Endothelial cell of umbilical vein (primary cell): ENCODE data around the gene SPOP. TPM values are rescaled to one million over a fixed set of nuclear protein-coding genes. Genes with fewer than 3 reads are reported as not detected.

Experiments
- BruUV-seq: library from RNA; stranded (reverse); fragments of 400-500 nt; replicated peaks from 2 replicates; lab custom pipeline; 2021; lab: Mats Ljungman, UMichigan
- CTCF ChIA-PET: fragments of 300-600, 350-600 bp; sonication (Branson Sonifier 250); formaldehyde crosslinking; loops from one replicate; lab custom pipeline; 2021; ENCODE audit warnings: antibody characterized with exemption, inconsistent platforms; lab: Charles Lee
- POLR2A ChIA-PET: fragments of 300-600, 350-600 bp; sonication (Branson Sonifier 250); formaldehyde crosslinking; loops from one replicate; lab custom pipeline; 2021; ENCODE audit warnings: antibody characterized with exemption, inconsistent platforms; lab: Charles Lee
- DNase-seq: peaks from one replicate; pipeline ENCODE4 v3.0.0-alpha.2; 2011; ENCODE audit warnings: low read depth, low spot score
- FAIRE-seq: peaks from 2 replicates; lab custom pipeline; 2011; peaks lifted over from hg19 to GRCh38; lab: Jason Lieb, UNC
- H2AFZ ChIP-seq: 2 replicates; pipeline ENCODE4 v1.6.0; 2012; ENCODE audit warnings: low read depth, low read length, control low read depth, inconsistent platforms
- H3K27ac ChIP-seq: 2 replicates; pipeline ENCODE4 v1.5.1; 2011; ENCODE audit warnings: low read depth, mild to moderate bottlenecking, control low read depth, low read length, moderate library complexity; ENCODE audit not compliant: insufficient read depth
- H3K27me3 ChIP-seq, 2 experiments: 2 replicates each; pipeline versions ENCODE4 v1.6.0 to v1.6.1; 2011; ENCODE audit warnings: low read length in 2 of 2, mixed read lengths in 1 of 2; ENCODE audit not compliant: control insufficient read depth in 2 of 2, insufficient read depth in 2 of 2
- H3K36me3 ChIP-seq, 2 experiments: 2 replicates in 1 of 2; 3 replicates in 1 of 2; pipeline ENCODE4 v1.5.1; 2011; ENCODE audit warnings: low read length in 2 of 2, mild to moderate bottlenecking in 1 of 2, moderate library complexity in 1 of 2; ENCODE audit not compliant: control insufficient read depth in 2 of 2, insufficient read depth in 2 of 2; ENCODE audit errors: extremely low read depth in 1 of 2
- H3K4me1 ChIP-seq: 3 replicates; pipeline ENCODE4 v1.5.1; 2011; ENCODE audit warnings: mild to moderate bottlenecking, low read length; ENCODE audit not compliant: control insufficient read depth, insufficient read depth; ENCODE audit errors: extremely low read depth
- H3K4me2 ChIP-seq: 2 replicates; pipeline ENCODE4 v1.6.1; 2011; ENCODE audit warnings: low read length, control low read depth, mixed read lengths; ENCODE audit not compliant: insufficient read depth
- H3K4me3 ChIP-seq, 3 experiments: fragments of 200-600 bp in 1 of 3; sonication (generic), shearing (Covaris generic) in 1 of 3; replicated peaks in 1 of 3; 2 replicates each; pipeline ENCODE4 v1.5.1; 2011 to 2016; ENCODE audit warnings: control low read depth in 3 of 3, low read length in 3 of 3, mild to moderate bottlenecking in 2 of 3, inconsistent platforms in 1 of 3, low read depth in 1 of 3, moderate library complexity in 1 of 3; ENCODE audit not compliant: insufficient read depth in 1 of 3
- H3K79me2 ChIP-seq: 2 replicates; pipeline ENCODE4 v1.6.0; 2012; ENCODE audit warnings: low read length, inconsistent platforms; ENCODE audit not compliant: control insufficient read depth, insufficient read depth
- H3K9ac ChIP-seq: replicated peaks from 2 replicates; pipeline ENCODE3; 2011; ENCODE audit warnings: low read length, control low read depth; ENCODE audit not compliant: insufficient read depth; ENCODE audit errors: extremely low read depth
- H3K9me1 ChIP-seq: replicated peaks from 3 replicates; pipeline ENCODE4 v1.6.0; 2011; ENCODE audit warnings: mild to moderate bottlenecking, low read length; ENCODE audit not compliant: control insufficient read depth, insufficient read depth; ENCODE audit errors: extremely low read depth
- H3K9me3 ChIP-seq: replicated peaks from 2 replicates; pipeline ENCODE4 v1.5.1; 2012; ENCODE audit warnings: low read length, inconsistent platforms; ENCODE audit not compliant: control insufficient read depth, insufficient read depth
- H4K20me1 ChIP-seq: replicated peaks from 2 replicates; pipeline ENCODE3; 2011; ENCODE audit warnings: mild to moderate bottlenecking, low read length; ENCODE audit not compliant: control insufficient read depth, insufficient read depth; ENCODE audit errors: extremely low read depth
- CTCF ChIP-seq, 2 donors: IDR thresholded peaks; 1 replicate in 1 of 2; 2 replicates in 1 of 2; pipeline ENCODE4 v1.5.1; 2011; ENCODE audit warnings: low read length in 2 of 2, mild to moderate bottlenecking in 2 of 2, moderate library complexity in 2 of 2, control low read depth in 1 of 2, inconsistent platforms in 1 of 2, low read depth in 1 of 2; ENCODE audit not compliant: insufficient read depth in 1 of 2; ENCODE audit errors: extremely low read depth in 1 of 2
- EZH2 ChIP-seq: IDR thresholded peaks from 2 replicates; pipeline ENCODE4 v1.6.1; 2012; ENCODE audit warnings: borderline replicate concordance, low read depth, mild to moderate bottlenecking, moderate library complexity, low read length, inconsistent platforms; ENCODE audit not compliant: severe bottlenecking
- FOS ChIP-seq: IDR thresholded peaks from 2 replicates; pipeline ENCODE4 v1.6.1; 2011; ENCODE audit warnings: mild to moderate bottlenecking, low read length, moderate library complexity, borderline replicate concordance; ENCODE audit not compliant: insufficient read depth
- GATA2 ChIP-seq: IDR thresholded peaks from 2 replicates; pipeline ENCODE4 v1.7.0; 2011; ENCODE audit warnings: low read depth, mild to moderate bottlenecking, moderate library complexity, mixed read lengths, low read length; ENCODE audit not compliant: insufficient read length, insufficient read depth
- JUN ChIP-seq: IDR thresholded peaks from 2 replicates; pipeline ENCODE4 v1.6.1; 2011; ENCODE audit warnings: borderline replicate concordance, low read depth; ENCODE audit not compliant: insufficient read length, insufficient read depth
- MAX ChIP-seq: IDR thresholded peaks from 2 replicates; pipeline ENCODE4 v1.6.1; 2011; ENCODE audit not compliant: insufficient read depth, insufficient read length
- MYC ChIP-seq: IDR thresholded peaks from one replicate; pipeline ENCODE4 v1.6.1; 2011; ENCODE audit warnings: mild to moderate bottlenecking, low read depth, low read length
- POLR2A ChIP-seq: IDR thresholded peaks from 2 replicates; pipeline ENCODE4 v1.6.1; 2012; ENCODE audit warnings: low read depth, mild to moderate bottlenecking, control low read depth, low read length
- POLR2AphosphoS5 ChIP-seq: IDR thresholded peaks from 2 replicates; pipeline ENCODE4 v1.6.1; 2012; ENCODE audit warnings: low read depth, mild to moderate bottlenecking, control low read depth, low read length, moderate library complexity; ENCODE audit not compliant: insufficient read depth
- dilution Hi-C: fragments of 300-500 bp; cut with MboI; formaldehyde crosslinking; loops from one replicate; pipeline ENCODE4 v1.15.0; 2019; ENCODE audit warnings: low sequenced_read_pairs; ENCODE audit not compliant: extremely low pct_ligation_motif_present
- intact Hi-C: fragments of 100-400 bp; cut with micrococcal nuclease; formaldehyde crosslinking; loops from one replicate; pipeline ENCODE4 v1.10.0; 2022
- polyA plus RNA-seq, 4 experiments: library from polyadenylated mRNA; depleted of rRNA in 3 of 4; stranded (reverse) in 3 of 4; unstranded in 1 of 4; fragments of >200 nt; gene quantifications; 2 replicates each; pipeline versions ENCODE4 v1.2.1 to v1.2.3, GENCODE V29; 2011 to 2012; ENCODE audit warnings: missing spikeins in 1 of 4
- total RNA-seq: library from RNA; stranded (reverse); gene quantifications from 2 replicates; pipeline ENCODE4 v1.2.3, GENCODE V29; 2021

The SPOP gene
- total and polyA plus RNA-seq, 2 donors (not counting 3 experiments of a cell fraction or from before 2014, with no cell fraction given) = 46.9 to 61.0 TPM

- H3K9ac ChIP-seq = no peak overlapping the region
- no peaks in the 10 kb centered on the region for H3K9me1 ChIP-seq
- H3K36me3 ChIP-seq = peaks cover 0 to under 1% of the 10 kb centered on the region in 2 experiments
- BruUV-seq = no TSS peak
- dilution Hi-C loops = no loop called here
- TF ChIP-seq POLR2AphosphoS5 = no peak
- peak; percentile 77 to 92 for TF ChIP-seq CTCF (IDR thresholded peaks at IDR 0.05; ENCODE audit: extremely low read depth in 1 of 2, insufficient read depth in 1 of 2, low read depth in 1 of 2, low read length in 2 of 2)
- H3K4me3 ChIP-seq = no peak overlapping the region
- H3K9me3 ChIP-seq = no peaks in the 10 kb centered on the region
- intact Hi-C loops = loop anchor here (1.0 kb wide), 2 partner anchors 120 to 127 kb away; partner anchors contain the start of gene NXPH3
- FAIRE-seq (peak; percentile 94), DNase-seq (peak; percentile 31)
- no peaks in the 10 kb centered on the region for H4K20me1 ChIP-seq
- H3K27me3 ChIP-seq = no peaks in the 10 kb centered on the region
- H3K4me2 ChIP-seq = no peak overlapping the region
- H3K27ac ChIP-seq = no peak overlapping the region
- ChIA-PET POLR2A (interaction anchor here (0.6 kb wide), 1 partner anchor 11 kb away, joined by 11 read pairs; no protein-coding TSS in a partner anchor), CTCF (interaction anchor here (0.9 to 24.3 kb wide), 15 partner anchors 8 to 139 kb away, joined by 3 to 786 read pairs (median 6); partner anchors contain the start of genes NXPH3 and SLC35B1)
- peaks cover 16% of the 10 kb centered on the region for H3K4me1 ChIP-seq
- H2AFZ ChIP-seq = peak overlapping the region; percentile 37
- H3K79me2 ChIP-seq = no peaks in the 10 kb centered on the region
These were observed 17.2 kb upstream of the SPOP start for GRCh38 chr17:49694847-49695697.

- Histone ChIP-seq H3K9ac (no peak overlapping the region), H2AFZ (peak overlapping the region; percentile 41), H3K9me1 (no peaks in the 10 kb centered on the region), H3K4me2 (no peak overlapping the region), H3K36me3 (no peaks in the 10 kb centered on the region), H3K9me3 (no peaks in the 10 kb centered on the region), H4K20me1 (no peaks in the 10 kb centered on the region), H3K4me1 (peaks cover 34% of the 10 kb centered on the region), H3K79me2 (no peaks in the 10 kb centered on the region), H3K27ac (no peak overlapping the region), H3K4me3 (no peak overlapping the region), H3K27me3 (no peaks in the 10 kb centered on the region)
- FAIRE-seq (no peak), DNase-seq (no peak)
- dilution Hi-C loops = no loop called here
- TF ChIP-seq JUN = no peak
- no peak for TF ChIP-seq POLR2A
- no peak for TF ChIP-seq POLR2AphosphoS5
- no peak for TF ChIP-seq EZH2
- TF ChIP-seq MAX = no peak
- no peak for TF ChIP-seq GATA2
- TF ChIP-seq CTCF (IDR thresholded peaks at IDR 0.05; ENCODE audit: extremely low read depth in 1 of 2, insufficient read depth in 1 of 2, low read depth in 1 of 2, low read length in 2 of 2) = no peak
- no peak for TF ChIP-seq FOS
- no peak for TF ChIP-seq MYC
- POLR2A ChIA-PET = no interaction called here
- intact Hi-C loops = no loop called here
- CTCF ChIA-PET = interaction anchor here (24.3 kb wide), 1 partner anchor 122 kb away, joined by 786 read pairs; the partner anchor contains the start of gene NXPH3
- no TSS peak for BruUV-seq
These were observed 14.9 kb upstream of the SPOP start for GRCh38 chr17:49692751-49693150.
